Panc1 (cell line): ENCODE measurements around the gene EPHB1. TPM values are rescaled to one million over a fixed set of nuclear protein-coding genes. Genes with fewer than 3 reads are reported as not detected.

Experiments
- ATAC-seq: fragments of 200-7000 bp; cut with Tn5 transposase; 2 replicates; pipeline ENCODE4 v1.9.1; 2020; ENCODE audit warnings: mild to moderate bottlenecking, moderate library complexity
- BruUV-seq: library from RNA; stranded (reverse); fragments of 400-500 nt; replicated peaks from 2 replicates; lab custom pipeline; 2021; lab: Mats Ljungman, UMichigan
- CTCF ChIA-PET: fragments of 300-600 bp; sonication (Branson Sonifier 250); formaldehyde crosslinking; loops from one replicate; lab custom pipeline; 2022; ENCODE audit warnings: antibody characterized with exemption; lab: Charles Lee
- POLR2A ChIA-PET: fragments of 300-600 bp; sonication (Branson Sonifier 250); formaldehyde crosslinking; loops from one replicate; lab custom pipeline; 2022; ENCODE audit warnings: antibody characterized with exemption; lab: Charles Lee
- DNase-seq: peaks from one replicate; pipeline ENCODE4 v3.0.0-alpha.2; 2010; ENCODE audit warnings: low read depth, low spot score
- H3K27ac ChIP-seq: 2 replicates; pipeline ENCODE4 v1.5.1; 2011; ENCODE audit warnings: mild to moderate bottlenecking, low read length, inconsistent platforms
- H3K27me3 ChIP-seq: fragments of 200-500 bp; sonication (Bioruptor generic); 2 replicates; pipeline ENCODE4 v1.6.0; 2014; ENCODE audit warnings: low read length, inconsistent platforms; ENCODE audit not compliant: control insufficient read depth, insufficient read depth
- H3K36me3 ChIP-seq: fragments of 200-500 bp; sonication (Bioruptor generic); 2 replicates; pipeline ENCODE4 v1.5.1; 2014; ENCODE audit warnings: inconsistent platforms, mild to moderate bottlenecking, low read length, moderate library complexity; ENCODE audit not compliant: control insufficient read depth, insufficient read depth
- H3K4me1 ChIP-seq: 2 replicates; pipeline ENCODE4 v1.5.1; 2011; ENCODE audit warnings: inconsistent platforms, mild to moderate bottlenecking, low read length, moderate library complexity; ENCODE audit not compliant: control insufficient read depth, insufficient read depth
- H3K4me3 ChIP-seq, 2 experiments: 2 replicates each; pipeline ENCODE4 v1.5.1; 2011 to 2012; ENCODE audit warnings: low read depth in 2 of 2, low read length in 2 of 2, mild to moderate bottlenecking in 2 of 2, inconsistent platforms in 1 of 2, moderate library complexity in 1 of 2
- H3K9me3 ChIP-seq: fragments of 200-500 bp; sonication (Bioruptor generic); 2 replicates; pipeline ENCODE4 v1.5.1; 2014; ENCODE audit warnings: low read depth, mild to moderate bottlenecking, inconsistent platforms, low read length, moderate library complexity; ENCODE audit not compliant: control insufficient read depth, insufficient read depth
- CTCF ChIP-seq: fragments of 450-650 bp; IDR thresholded peaks from 2 replicates; pipeline ENCODE4 v1.5.1; 2017; ENCODE audit warnings: mild to moderate bottlenecking
- POLR2AphosphoS5 ChIP-seq: IDR thresholded peaks from 2 replicates; pipeline ENCODE4 v1.6.1; 2012; ENCODE audit warnings: mild to moderate bottlenecking, low read depth, low read length, moderate library complexity
- SIN3A ChIP-seq: IDR thresholded peaks from 2 replicates; pipeline ENCODE4 v1.6.1; 2012; ENCODE audit warnings: low read depth, mild to moderate bottlenecking, low read length, moderate library complexity, borderline replicate concordance; ENCODE audit not compliant: insufficient read depth
- TCF7L2 ChIP-seq: IDR thresholded peaks from 2 replicates; pipeline ENCODE4 v1.6.1; 2011; ENCODE audit warnings: mild to moderate bottlenecking, low read depth, low read length, inconsistent platforms
- in situ Hi-C: cut with HindIII; loops from 2 replicates; pipeline ENCODE4 v1.10.0; 2016; ENCODE audit warnings: low sequenced_read_pairs, low pct_unique_long_range_greater_than_20kb
- intact Hi-C: fragments of 100-400 bp; cut with micrococcal nuclease; formaldehyde crosslinking; loops from one replicate; pipeline ENCODE4 v1.10.0; 2022; ENCODE audit not compliant: unreplicated experiment
- total RNA-seq: library from RNA; stranded (reverse); gene quantifications from one replicate; pipeline ENCODE4 v1.2.1, GENCODE V29; 2021; ENCODE audit not compliant: unreplicated experiment
- TF ChIP-seq, protein P1 (sequence below), 2 experiments: IDR thresholded peaks; 2 replicates each; pipeline ENCODE4 v1.6.1; 2011 to 2012; ENCODE audit warnings: low read depth in 2 of 2, control low read depth in 1 of 2, low read length in 1 of 2, mild to moderate bottlenecking in 1 of 2, moderate library complexity in 1 of 2; ENCODE audit not compliant: insufficient read depth in 1 of 2

Gene EPHB1
- total RNA-seq, 1 experiment from 2014 or later, result 0.46 TPM

DNA sequence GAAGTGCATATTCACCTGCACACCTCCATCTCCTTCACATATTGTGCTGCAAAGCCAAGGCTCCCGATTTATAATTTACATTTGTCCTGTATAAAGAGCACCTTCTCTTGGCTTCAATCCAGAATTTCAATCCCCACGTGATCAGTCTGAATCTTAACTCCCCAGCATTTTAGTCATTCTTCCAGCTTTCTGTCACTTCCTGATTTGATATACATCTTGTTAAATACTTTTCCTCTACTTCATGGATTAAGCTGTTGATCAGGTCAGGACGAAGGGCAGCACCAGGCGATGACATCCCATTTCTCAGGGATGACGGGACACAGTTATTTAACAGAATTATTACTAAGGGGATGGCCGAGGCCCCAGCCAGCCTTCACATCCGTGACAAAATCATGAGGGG is 212.5 kb downstream of the EPHB1 start:
- intact Hi-C loops (no loop called here), in situ Hi-C loops (no loop called here)
- Histone ChIP-seq H3K4me1 (no peaks in the 10 kb centered on the region), H3K27me3 (no peaks in the 10 kb centered on the region), H3K27ac (no peak overlapping the region), H3K4me3 (no peak overlapping the region), H3K36me3 (no peaks in the 10 kb centered on the region), H3K9me3 (no peaks in the 10 kb centered on the region)
- POLR2A ChIA-PET, result no interaction called here
- TF ChIP-seq, protein P1, sequence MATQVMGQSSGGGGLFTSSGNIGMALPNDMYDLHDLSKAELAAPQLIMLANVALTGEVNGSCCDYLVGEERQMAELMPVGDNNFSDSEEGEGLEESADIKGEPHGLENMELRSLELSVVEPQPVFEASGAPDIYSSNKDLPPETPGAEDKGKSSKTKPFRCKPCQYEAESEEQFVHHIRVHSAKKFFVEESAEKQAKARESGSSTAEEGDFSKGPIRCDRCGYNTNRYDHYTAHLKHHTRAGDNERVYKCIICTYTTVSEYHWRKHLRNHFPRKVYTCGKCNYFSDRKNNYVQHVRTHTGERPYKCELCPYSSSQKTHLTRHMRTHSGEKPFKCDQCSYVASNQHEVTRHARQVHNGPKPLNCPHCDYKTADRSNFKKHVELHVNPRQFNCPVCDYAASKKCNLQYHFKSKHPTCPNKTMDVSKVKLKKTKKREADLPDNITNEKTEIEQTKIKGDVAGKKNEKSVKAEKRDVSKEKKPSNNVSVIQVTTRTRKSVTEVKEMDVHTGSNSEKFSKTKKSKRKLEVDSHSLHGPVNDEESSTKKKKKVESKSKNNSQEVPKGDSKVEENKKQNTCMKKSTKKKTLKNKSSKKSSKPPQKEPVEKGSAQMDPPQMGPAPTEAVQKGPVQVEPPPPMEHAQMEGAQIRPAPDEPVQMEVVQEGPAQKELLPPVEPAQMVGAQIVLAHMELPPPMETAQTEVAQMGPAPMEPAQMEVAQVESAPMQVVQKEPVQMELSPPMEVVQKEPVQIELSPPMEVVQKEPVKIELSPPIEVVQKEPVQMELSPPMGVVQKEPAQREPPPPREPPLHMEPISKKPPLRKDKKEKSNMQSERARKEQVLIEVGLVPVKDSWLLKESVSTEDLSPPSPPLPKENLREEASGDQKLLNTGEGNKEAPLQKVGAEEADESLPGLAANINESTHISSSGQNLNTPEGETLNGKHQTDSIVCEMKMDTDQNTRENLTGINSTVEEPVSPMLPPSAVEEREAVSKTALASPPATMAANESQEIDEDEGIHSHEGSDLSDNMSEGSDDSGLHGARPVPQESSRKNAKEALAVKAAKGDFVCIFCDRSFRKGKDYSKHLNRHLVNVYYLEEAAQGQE (IDR thresholded peaks at IDR 0.05; ENCODE audit: insufficient read depth in 1 of 2, low read depth in 2 of 2, low read length in 1 of 2), result no peak
- TF ChIP-seq CTCF, result no peak
- TF ChIP-seq SIN3A, result no peak
- TF ChIP-seq POLR2AphosphoS5, result no peak
- TF ChIP-seq TCF7L2, result no peak
- CTCF ChIA-PET, result no interaction called here
- ATAC-seq (no peak), DNase-seq (no peak)
- BruUV-seq, result no TSS peak

DNA sequence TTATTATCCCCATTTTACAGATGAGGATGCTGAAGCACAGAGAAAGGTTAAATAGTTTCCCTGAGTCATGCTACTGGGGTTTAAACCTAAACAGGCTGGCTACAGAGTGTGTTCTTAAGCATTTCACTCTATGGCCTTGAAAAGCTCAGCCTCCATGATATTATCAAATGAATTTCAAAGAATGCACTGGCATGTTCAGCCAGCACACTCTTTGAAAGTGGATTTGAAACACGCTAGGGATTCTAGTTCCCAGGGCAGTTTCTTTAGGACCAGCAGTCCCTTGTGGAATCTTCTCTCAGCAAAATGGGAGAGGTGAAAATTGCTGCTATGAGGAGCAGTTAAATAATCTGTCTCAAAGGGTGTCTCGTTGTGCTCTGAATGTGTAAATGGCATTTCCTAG is 213.3 kb downstream of the EPHB1 start:
- no peaks in the 10 kb centered on the region for H3K9me3 ChIP-seq
- TF ChIP-seq SIN3A, result no peak
- no peak for TF ChIP-seq TCF7L2
- no peak for ATAC-seq
- ChIA-PET CTCF (no interaction called here), POLR2A (no interaction called here)
- in situ Hi-C loops (no loop called here), intact Hi-C loops (no loop called here)
- no peaks in the 10 kb centered on the region for H3K27me3 ChIP-seq
- H3K4me3 ChIP-seq, result no peak overlapping the region
- no peaks in the 10 kb centered on the region for H3K36me3 ChIP-seq
- BruUV-seq, result no TSS peak
- H3K4me1 ChIP-seq, result no peaks in the 10 kb centered on the region
- DNase-seq, result no peak
- no peak overlapping the region for H3K27ac ChIP-seq

- H3K9me3 ChIP-seq, result no peaks in the 10 kb centered on the region
- H3K4me3 ChIP-seq, result no peak overlapping the region
- no peaks in the 10 kb centered on the region for H3K36me3 ChIP-seq
- ATAC-seq (no peak), DNase-seq (no peak)
- BruUV-seq, result no TSS peak
- in situ Hi-C loops, result no loop called here
- no peak overlapping the region for H3K27ac ChIP-seq
- TF ChIP-seq SIN3A, result no peak
- TF ChIP-seq CTCF, result no peak
- TF ChIP-seq TCF7L2, result no peak
- TF ChIP-seq POLR2AphosphoS5, result no peak
- TF ChIP-seq, protein P1 (IDR thresholded peaks at IDR 0.05; ENCODE audit: insufficient read depth in 1 of 2, low read depth in 2 of 2, low read length in 1 of 2), result no peak
- H3K4me1 ChIP-seq, result no peaks in the 10 kb centered on the region
- POLR2A ChIA-PET, result no interaction called here
- 0 out of 2 replicates have a peak, but pooled peaks cover 3% of the 10 kb centered on the region for H3K27me3 ChIP-seq
- CTCF ChIA-PET, result no interaction called here
- intact Hi-C loops, result no loop called here
These were observed 214.0 kb downstream of the EPHB1 start for GRCh38 chr3:135009014-135009413.
